HG03469 (cell line): ENCODE results near the gene GARIN5B.
"Not testable (repeated sequence)": the region's sequence is repeated elsewhere in the genome, so short reads cannot be mapped to it uniquely, and the experiment has no call there.

ENCODE experiments used
- ATAC-seq: cut with Tn5 transposase; IDR thresholded peaks from one replicate; pipeline ENCODE4 v1.9.1; 2021; ENCODE audit warnings: mild to moderate bottlenecking, moderate library complexity, moderate number of reproducible peaks; ENCODE audit not compliant: unreplicated experiment

GARIN5B gene

DNA sequence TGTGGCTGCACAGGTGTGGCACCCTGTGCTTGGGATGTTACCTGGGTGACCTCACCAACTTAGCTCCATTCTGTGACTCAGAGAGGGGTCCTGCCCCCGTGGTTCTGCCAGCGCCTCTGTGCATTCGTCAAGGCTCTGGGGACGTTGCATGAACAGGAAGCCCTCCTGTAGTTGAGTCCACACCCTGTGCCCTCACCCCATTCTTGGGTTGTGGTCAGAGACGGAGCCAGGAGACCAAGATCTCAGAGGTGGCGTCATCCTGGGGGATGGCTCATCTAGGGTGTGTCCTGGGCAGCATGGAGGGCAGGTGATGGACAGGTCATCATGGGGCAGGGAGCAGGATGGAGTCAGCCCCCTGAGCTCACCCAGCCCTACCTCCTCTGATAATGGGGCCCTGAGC, 11.0 kb downstream of the GARIN5B start:
- no peak for ATAC-seq

DNA sequence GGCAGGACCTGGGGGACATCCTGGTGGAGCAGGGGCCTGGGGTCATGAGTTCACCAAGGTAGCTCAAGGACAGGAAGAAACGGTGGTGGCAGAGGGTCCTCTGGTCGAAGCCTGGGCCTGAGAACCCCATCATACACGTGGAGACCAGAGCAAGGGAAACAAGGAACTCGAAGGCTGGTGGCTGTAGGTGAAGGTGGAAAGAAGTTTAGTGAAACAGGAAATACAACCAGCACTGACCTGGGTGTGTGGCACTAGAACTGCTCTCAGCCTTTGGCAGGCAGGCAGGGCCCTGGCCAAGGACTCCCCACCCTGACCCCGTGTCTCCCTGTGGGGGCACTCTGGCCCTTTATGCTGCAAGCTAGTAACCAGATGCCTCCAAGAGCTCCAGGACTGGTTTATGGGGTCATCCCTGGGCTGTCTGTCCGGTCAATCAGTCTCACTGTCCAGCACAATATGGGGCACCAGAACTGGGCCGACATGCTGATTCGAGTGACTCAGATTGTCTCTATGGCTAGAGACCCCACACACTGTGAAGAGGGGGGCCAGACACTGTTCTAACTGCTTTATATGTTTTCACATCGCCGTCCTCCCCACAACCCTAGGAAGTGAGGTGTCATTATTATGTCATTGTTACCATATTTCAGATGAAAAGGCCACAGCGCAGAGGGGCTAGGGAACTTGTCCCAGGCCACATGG, 12.3 kb downstream of the GARIN5B start:
- ATAC-seq, result no peak

DNA sequence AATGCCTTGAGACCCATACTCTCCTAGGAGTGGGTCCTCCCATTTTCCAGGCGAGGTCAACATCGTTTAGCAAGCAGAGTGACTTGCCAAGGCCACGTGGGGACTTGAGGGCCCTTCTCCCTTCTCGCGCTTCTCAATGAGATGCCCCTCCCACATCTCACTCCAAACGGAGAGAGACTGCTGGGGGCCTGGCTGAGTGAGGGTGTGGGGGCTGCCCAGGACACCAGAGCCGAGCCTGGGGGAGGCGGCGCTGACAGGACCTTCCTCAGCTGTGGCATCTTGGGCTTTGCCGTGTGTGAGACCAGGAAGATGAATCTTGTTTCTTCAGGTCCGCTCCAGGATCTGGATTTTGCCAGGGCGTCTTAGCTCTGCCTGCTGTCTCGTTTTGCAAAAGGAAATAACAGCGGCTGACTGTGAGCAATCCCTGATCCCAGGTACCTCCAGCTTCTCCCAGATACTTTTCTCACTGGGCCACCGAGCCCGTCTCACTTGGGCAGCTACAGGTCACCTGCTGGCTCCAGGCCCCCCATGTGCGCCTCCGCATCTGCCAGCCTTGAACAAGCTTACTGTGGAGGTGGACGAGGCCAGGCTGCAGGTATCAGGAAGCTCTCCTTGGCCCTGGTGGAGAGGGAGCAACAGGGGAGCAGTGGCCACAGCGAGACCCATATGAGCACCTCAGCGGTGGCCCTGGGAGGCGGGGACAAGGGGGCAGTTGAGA, 14.6 kb downstream of the GARIN5B start:
- no peak for ATAC-seq

DNA sequence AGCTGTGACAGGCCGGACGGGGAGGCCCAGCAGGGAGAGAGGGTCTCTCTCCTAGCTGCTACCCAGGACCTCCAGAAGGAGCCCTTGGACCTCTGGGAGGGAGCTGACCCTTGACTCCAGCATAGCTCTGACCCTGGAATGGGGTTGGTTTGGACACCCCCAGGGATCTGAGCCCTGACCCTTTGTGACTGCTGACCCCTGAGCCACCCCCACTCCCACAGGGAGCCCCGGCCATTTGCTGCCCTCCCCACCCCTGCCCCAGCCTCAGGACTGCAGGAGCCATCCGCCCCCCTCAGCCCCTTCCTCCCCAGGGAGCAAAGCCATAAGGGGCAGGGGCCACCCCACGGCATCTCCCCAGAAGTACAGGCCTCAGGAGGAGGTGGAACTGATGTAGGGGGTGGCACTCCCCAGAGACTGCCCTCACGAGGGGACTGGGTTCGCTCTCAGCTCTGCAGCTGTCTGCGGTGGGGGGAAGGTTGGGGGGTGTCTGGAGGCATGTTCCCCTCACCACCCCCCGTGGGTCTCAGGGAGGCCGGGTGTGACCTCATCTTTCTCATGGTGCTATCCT, 15.5 kb downstream of the GARIN5B start:
- ATAC-seq, result no peak

DNA sequence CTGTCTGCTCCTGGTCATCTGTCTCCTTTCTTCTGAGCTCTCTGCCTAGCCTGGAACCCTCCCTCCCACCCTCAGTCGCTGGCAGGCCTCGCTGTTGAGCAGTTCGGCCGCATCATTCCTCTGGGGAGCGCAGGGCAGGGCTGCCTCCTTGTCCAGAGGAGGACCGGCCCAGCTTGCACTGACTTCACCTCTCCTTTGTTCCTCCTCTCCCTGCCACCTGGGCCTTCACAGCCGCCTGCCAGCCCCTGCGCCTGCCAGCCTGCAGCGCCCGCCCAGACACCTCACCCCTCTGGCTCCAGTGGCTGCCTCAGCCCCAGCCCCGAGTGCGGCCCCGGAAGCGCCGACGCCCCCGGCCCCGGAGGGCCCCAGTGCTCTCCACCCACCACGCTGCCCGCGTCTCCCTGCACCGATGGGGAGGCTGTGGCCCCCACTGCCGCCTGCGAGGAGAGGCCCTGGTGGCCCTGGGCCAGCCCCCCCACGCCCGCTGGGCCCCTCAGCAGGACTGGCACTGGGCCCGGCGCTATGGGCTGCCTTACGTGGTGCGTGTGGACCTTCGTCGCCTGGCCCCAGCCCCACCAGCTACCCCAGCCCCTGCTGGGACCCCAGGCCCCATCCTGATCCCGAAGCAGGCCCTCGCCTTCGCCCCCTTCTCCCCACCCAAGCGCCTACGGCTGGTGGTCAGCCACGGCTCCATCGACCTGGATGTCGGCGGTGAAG, 16.2 kb downstream of the GARIN5B start:
- ATAC-seq, result no peak

DNA sequence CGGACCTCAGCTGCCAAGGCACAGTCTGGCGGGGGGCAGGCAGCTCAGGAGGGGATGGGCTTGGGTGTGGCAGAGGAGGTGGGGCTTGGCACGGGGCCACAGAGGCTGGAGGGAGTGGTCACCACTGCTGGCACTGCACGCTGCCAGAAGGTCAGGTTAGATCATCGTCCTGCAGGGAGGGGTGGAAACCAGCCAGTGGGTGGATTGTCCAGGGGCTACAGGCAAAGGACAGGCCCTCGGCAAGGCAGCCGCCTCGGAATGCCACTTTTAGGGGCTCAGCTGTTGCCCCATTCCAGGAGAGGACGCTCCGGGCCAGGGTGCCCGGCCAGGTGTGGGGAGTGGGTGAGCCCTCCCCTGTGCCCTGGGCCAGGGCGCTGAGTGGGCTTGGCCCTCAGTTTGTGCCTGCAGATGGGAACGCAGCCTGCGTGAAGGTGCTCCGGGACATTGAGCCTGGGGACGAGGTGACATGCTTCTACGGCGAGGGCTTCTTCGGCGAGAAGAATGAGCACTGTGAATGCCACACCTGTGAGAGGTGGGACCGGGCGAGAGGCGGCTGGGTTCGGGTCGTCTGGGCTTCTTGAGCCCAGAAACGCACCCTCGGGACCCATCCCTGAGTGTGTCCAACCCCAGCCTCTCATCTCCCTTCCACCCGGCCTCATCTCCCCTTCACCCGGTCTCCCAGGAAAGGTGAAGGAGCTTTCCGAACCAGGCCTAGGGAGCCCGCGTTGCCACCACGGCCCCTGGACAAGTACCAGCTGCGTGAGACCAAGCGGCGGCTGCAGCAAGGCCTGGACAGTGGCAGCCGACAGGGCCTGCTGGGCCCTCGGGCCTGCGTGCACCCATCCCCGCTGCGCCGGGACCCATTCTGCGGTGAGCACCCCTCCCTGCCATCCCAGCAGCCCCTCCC, 17.0 kb downstream of the GARIN5B start:
- no peak for ATAC-seq

DNA sequence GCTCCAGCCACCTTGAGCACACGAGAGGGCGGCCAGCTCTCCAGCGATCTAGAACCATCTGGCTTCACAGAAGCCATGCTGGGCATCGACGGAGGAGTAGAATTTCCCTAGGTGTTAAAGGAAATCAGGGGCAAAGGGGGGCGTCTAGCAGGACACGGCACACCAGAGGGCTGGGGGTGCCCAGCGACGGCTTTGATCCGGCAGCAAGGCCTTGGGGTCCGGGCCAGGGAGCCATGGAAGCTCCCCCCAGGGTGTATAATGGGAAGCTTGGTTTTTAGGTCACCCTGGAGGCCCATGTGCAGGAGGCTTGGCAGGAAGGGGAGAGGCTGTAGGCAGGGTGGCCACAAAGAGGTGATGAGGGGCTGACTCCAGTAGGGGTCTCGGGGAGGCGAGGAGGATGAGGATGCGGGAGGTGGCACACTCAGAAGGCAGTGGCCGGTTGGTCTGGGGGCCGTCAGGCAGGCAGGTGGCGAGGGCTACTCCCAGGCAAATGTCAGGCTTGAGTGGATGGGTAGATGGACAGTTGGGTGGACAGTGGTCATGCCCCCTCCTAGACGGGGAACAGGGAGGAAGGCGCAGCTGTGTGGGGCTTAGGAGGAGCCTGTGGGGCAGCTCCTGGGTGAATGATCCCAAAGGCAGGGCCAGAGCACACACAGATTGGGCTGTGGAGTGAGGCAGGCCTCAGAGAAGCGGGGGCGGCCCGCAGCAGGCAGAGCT, 17.8 kb downstream of the GARIN5B start:
- ATAC-seq, result no peak

DNA sequence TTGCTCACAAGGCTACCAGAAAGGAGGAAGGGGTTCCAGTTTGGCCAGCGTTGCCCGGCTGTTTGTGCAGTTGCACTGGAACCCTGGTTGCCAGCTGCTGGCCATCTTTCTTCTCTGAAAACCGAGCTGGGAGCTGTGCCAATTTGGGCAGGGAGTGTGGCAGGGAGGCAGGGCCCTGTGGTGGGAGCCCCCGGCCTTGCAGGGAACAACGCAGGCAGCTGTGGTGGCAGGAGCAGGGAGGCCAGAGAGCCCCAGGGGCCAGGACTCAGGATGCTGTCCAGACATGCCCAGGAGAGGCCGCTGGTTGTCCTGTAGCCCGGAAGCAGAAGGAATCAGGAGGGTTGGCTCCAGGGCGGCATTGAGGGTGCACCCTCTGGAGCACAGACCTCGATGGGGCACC, 18.6 kb downstream of the GARIN5B start:
- no peak for ATAC-seq

DNA sequence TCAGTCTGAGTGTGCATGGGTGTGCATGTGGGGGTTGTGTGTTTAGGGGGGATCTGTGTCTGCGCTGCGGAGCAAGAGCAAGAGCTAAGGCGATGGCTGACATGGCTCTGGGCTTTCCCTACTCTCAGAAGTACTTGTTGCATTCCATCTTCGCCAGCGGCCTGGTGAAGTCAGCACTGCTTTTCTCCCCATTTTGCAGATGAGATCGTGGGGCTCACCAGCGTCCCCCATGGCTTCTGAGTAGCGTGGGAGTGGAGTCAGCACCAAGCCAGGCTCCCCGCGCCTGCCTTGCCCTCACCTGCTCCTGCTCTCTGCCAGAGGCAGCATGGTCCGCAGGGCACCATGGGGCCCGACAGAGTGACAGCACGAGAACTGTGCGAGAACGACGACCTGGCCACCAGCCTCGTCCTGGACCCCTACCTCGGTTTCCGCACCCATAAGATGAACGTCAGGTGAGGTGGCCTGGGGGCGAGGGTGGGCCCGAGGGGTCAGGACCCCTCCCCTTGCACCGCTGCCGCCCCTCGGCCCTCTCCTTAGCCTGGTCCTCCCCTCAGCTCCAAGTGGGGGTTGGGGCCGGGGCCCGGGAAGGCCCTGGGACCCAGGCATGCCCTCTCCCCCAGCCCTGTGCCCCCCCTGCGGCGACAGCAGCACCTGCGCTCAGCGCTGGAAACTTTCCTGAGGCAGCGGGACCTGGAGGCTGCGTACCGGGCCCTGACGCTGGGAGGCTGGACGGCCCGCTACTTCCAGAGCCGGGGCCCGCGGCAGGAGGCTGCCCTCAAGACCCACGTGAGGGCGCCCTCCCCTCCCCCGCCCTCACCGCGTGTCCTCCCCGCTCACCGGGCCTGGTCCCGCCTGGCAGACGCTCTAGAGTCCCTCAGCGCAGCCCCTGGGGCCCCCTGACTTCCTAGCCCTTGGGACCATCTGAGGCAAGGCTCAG, 21.2 kb downstream of the GARIN5B start:
- no peak for ATAC-seq

DNA sequence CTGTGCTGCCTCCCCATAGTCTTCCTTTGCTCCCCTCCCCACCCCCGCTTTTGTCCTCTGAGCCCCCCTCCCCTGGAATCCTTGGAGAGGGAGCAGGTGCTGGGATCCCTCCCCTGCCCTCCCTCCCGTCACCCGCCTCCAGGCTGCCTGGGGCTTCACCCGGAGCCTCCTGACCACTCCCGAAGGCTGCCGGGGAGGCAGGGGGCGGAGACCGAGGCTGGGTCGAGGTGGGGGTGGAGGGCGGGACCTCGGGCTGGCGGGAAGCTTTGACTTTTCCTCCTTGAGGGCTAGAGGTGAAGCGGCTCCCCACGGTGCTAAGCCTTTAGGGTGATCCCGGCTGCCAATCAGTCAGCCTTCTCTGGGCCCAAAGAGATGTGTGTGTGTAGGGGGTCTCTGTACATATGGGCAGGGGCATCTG, 21.9 kb downstream of the GARIN5B start:
- ATAC-seq, result no peak

DNA sequence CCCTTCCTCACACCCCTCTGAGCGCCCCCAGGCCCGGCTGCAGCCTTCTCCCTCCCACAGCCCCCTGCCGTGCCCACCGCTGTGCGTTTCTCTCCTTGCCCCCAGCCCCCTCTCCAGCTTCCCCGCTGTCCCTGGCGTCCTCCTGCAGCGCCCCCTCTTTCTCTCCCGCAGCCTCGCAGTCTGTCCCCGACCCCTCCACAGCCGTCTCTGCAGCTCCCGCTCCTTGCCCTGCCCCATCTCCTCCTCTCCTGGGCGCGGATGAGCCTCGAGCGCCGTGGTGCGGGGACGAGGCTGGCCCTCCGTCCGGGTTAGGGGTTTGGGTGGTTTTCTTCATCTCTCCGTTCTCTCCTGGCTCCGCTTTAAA, 22.3 kb downstream of the GARIN5B start:
- no peak for ATAC-seq

DNA sequence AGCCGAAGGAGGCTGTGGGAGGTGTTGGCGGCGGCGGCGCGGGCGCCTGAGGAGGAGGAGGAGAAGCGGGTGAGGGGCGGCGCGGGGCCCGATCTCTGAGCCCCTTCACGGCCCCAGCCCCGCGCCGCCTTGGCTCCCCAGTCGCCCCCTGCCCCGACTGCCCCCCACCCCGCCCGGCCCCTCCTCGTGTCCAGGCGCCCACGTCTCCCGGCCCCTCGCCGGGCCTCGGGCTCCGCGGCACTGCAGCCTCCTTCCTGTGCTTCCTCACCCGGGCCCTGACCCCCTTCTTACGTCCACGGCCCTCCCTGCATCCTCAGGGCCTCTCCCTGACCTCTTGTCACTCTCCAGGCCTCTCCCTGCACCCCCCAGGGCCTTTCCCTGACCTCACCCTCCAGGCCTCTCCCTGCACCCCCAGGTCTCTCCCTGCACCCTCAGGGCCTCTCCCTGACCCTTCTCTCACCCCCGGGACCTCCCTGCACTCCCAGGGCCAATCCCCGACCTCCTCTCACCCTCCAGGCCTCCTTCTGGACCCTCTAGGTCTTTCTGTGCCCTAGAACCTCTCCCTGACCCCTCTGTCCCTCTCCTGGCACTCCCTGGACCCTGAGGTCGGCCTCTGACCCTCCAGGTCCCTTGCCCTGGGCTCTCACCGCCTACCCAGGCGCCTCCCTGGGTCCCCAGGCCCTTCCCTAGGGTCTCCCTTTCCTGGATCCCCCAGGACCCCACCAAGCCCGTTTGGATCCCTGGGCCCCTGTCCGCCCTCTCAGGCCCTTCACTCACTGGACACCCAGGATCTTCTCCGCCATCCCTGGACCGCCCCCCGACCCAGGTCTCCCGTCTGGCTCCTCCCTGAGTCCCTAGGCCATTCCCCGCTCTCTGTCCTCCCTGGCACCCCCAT, 22.9 kb downstream of the GARIN5B start:
- ATAC-seq, result no peak

DNA sequence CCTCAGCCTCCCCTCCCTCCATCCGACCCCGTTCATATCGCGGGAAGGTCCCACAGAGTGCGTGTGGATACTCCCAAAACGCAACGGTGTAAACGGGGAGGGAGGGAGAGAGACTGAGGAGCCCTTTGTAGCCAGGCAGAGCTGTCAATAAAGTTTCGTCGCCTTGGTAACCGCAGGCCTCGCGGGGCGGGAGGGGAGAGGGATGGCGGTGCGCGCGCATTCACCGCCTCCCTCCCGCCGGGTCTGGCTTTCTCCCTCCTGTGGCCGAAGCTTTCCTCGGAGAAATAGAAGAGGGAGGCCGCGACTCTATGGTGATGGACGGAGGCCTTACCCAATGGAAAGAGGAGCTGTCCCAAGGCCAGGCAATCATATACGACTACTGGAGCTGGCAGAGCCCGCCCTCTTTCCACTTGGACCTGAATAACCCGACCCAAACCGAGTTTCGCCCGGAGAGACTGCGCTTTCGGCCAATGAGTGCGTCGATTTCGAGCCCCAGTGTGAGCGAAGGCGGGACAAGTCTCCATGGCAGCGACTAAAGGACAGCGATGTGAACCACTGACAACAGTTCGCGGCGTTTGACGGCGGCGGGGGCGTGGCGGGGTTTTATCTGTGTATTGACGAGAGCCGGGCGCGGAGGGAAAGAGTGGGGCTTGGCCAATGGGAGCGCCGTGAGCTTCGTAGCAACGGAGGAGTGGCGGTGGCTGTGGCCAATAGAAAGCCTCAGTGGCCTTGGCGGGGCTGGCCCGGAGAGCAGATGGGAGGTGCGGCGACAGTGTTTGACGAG, 23.8 kb downstream of the GARIN5B start, which contains the start of gene KMT5C:
KMT5C (plus strand) TSS at position 772 of the 784 bp plus-strand sequence. CDS start 2,061 bp downstream, outside the sequence.
- ATAC-seq, result peak; percentile 78

DNA sequence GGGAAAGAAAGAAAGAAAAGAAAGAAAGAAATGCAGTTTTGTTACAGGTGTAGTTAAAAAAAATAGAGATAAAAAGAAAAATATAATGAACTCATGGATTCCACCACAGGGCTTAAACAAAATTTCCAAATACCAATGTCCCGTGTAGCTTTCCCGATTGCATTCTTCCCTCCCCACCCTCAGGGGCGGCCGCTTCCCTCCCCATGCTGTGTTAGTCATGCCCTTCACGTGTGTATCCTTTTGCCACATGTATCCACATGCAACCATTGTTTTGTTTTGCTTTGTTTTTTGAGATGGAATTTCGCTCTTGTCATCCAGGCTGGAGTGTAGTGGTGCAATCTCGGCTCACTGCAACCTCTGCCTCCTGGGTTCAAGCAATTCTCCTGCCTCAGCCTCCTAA, 27.0 kb downstream of the GARIN5B start:
- ATAC-seq, result no peak

DNA sequence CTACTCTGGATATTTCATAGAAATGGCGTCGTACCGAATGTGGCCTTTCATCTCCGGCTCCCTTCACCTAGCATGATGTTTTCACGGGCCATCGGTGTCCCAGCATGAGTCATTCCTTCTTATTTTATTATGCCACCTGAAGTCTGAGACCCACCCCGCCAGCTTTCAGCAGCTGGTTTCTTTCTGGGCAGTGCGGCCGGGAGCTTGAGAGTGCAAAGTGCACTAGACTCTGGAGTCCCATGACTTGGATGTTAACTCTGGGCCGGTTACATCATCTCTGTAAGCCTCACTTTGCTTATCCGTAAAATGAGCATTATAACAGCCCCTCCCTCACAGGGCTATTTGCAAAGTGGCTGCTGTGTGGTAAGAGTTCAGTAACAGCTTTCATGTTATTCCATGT, 29.2 kb downstream of the GARIN5B start:
- ATAC-seq, result no peak

DNA sequence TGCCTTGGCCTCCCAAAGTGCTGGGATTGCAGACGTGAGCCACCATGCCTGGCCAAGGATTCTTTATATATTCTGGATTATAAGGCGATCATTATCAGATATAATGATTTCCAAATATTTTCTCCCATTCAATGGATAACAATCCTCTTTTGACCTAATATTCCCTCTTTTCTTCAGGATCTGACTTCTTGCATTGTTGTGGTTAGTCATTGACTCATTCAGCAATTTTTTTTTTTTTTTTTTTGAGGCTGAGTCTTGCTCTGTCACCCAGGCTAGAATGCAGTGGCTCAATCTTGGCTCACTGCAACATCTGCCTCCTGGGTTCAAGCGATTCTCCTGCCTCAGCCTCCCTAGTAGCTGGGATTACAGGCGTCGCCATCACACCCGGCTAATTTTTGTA, 33.3 kb downstream of the GARIN5B start:
- ATAC-seq, result not testable (repeated sequence)

DNA sequence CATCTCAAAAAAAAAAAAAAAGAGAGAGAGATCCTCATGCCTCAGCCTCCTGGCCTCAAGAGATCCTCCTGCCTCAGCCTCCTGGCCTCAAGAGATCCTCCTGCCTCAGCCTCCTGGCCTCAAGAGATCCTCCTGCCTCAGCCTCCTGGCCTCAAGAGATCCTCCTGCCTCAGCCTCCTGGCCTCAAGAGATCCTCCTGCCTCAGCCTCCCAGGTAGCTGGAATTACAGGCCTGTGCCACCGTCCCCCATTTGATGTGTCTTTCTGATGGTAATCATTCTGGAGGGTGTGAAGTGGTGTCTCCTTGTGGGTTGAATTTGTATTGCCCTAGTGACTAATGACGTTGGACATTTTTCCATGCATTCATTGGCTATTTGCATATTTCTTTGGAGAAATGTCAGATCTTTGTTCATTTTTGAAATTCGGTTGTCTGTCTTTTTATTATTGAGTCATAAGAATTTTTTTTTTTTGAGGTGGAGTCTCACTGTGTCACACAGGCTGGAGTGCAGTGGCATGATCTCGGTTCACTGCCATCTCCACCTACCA, 34.2 kb downstream of the GARIN5B start:
- not testable (repeated sequence) for ATAC-seq
